Panc1 (cell line): ENCODE results near the gene CCNQ. TPM values are rescaled to one million over a fixed set of nuclear protein-coding genes. Genes with fewer than 3 reads are reported as not detected.

ENCODE experiments used
- ATAC-seq: fragments of 200-7000 bp; cut with Tn5 transposase; 2 replicates; pipeline ENCODE4 v1.9.1; 2020; ENCODE audit warnings: mild to moderate bottlenecking, moderate library complexity
- BruUV-seq: library from RNA; stranded (reverse); fragments of 400-500 nt; replicated peaks from 2 replicates; lab custom pipeline; 2021; lab: Mats Ljungman, UMichigan
- CTCF ChIA-PET: fragments of 300-600 bp; sonication (Branson Sonifier 250); formaldehyde crosslinking; loops from one replicate; lab custom pipeline; 2022; ENCODE audit warnings: antibody characterized with exemption; lab: Charles Lee
- POLR2A ChIA-PET: fragments of 300-600 bp; sonication (Branson Sonifier 250); formaldehyde crosslinking; loops from one replicate; lab custom pipeline; 2022; ENCODE audit warnings: antibody characterized with exemption; lab: Charles Lee
- DNase-seq: peaks from one replicate; pipeline ENCODE4 v3.0.0-alpha.2; 2010; ENCODE audit warnings: low read depth, low spot score
- H3K27ac ChIP-seq: 2 replicates; pipeline ENCODE4 v1.5.1; 2011; ENCODE audit warnings: mild to moderate bottlenecking, low read length, inconsistent platforms
- H3K27me3 ChIP-seq: fragments of 200-500 bp; sonication (Bioruptor generic); 2 replicates; pipeline ENCODE4 v1.6.0; 2014; ENCODE audit warnings: low read length, inconsistent platforms; ENCODE audit not compliant: control insufficient read depth, insufficient read depth
- H3K36me3 ChIP-seq: fragments of 200-500 bp; sonication (Bioruptor generic); 2 replicates; pipeline ENCODE4 v1.5.1; 2014; ENCODE audit warnings: inconsistent platforms, mild to moderate bottlenecking, low read length, moderate library complexity; ENCODE audit not compliant: control insufficient read depth, insufficient read depth
- H3K4me1 ChIP-seq: 2 replicates; pipeline ENCODE4 v1.5.1; 2011; ENCODE audit warnings: inconsistent platforms, mild to moderate bottlenecking, low read length, moderate library complexity; ENCODE audit not compliant: control insufficient read depth, insufficient read depth
- H3K4me3 ChIP-seq, 2 experiments: 2 replicates each; pipeline ENCODE4 v1.5.1; 2011 to 2012; ENCODE audit warnings: low read depth in 2 of 2, low read length in 2 of 2, mild to moderate bottlenecking in 2 of 2, inconsistent platforms in 1 of 2, moderate library complexity in 1 of 2
- H3K9me3 ChIP-seq: fragments of 200-500 bp; sonication (Bioruptor generic); 2 replicates; pipeline ENCODE4 v1.5.1; 2014; ENCODE audit warnings: low read depth, mild to moderate bottlenecking, inconsistent platforms, low read length, moderate library complexity; ENCODE audit not compliant: control insufficient read depth, insufficient read depth
- CTCF ChIP-seq: fragments of 450-650 bp; IDR thresholded peaks from 2 replicates; pipeline ENCODE4 v1.5.1; 2017; ENCODE audit warnings: mild to moderate bottlenecking
- POLR2AphosphoS5 ChIP-seq: IDR thresholded peaks from 2 replicates; pipeline ENCODE4 v1.6.1; 2012; ENCODE audit warnings: mild to moderate bottlenecking, low read depth, low read length, moderate library complexity
- SIN3A ChIP-seq: IDR thresholded peaks from 2 replicates; pipeline ENCODE4 v1.6.1; 2012; ENCODE audit warnings: low read depth, mild to moderate bottlenecking, low read length, moderate library complexity, borderline replicate concordance; ENCODE audit not compliant: insufficient read depth
- TCF7L2 ChIP-seq: IDR thresholded peaks from 2 replicates; pipeline ENCODE4 v1.6.1; 2011; ENCODE audit warnings: mild to moderate bottlenecking, low read depth, low read length, inconsistent platforms
- in situ Hi-C: cut with HindIII; loops from 2 replicates; pipeline ENCODE4 v1.10.0; 2016; ENCODE audit warnings: low sequenced_read_pairs, low pct_unique_long_range_greater_than_20kb
- intact Hi-C: fragments of 100-400 bp; cut with micrococcal nuclease; formaldehyde crosslinking; loops from one replicate; pipeline ENCODE4 v1.10.0; 2022; ENCODE audit not compliant: unreplicated experiment
- total RNA-seq: library from RNA; stranded (reverse); gene quantifications from one replicate; pipeline ENCODE4 v1.2.1, GENCODE V29; 2021; ENCODE audit not compliant: unreplicated experiment
- TF ChIP-seq, protein P1 (sequence below), 2 experiments: IDR thresholded peaks; 2 replicates each; pipeline ENCODE4 v1.6.1; 2011 to 2012; ENCODE audit warnings: low read depth in 2 of 2, control low read depth in 1 of 2, low read length in 1 of 2, mild to moderate bottlenecking in 1 of 2, moderate library complexity in 1 of 2; ENCODE audit not compliant: insufficient read depth in 1 of 2

CCNQ gene
- total RNA-seq, 1 experiment from 2014 or later: 42.1 TPM

DNA sequence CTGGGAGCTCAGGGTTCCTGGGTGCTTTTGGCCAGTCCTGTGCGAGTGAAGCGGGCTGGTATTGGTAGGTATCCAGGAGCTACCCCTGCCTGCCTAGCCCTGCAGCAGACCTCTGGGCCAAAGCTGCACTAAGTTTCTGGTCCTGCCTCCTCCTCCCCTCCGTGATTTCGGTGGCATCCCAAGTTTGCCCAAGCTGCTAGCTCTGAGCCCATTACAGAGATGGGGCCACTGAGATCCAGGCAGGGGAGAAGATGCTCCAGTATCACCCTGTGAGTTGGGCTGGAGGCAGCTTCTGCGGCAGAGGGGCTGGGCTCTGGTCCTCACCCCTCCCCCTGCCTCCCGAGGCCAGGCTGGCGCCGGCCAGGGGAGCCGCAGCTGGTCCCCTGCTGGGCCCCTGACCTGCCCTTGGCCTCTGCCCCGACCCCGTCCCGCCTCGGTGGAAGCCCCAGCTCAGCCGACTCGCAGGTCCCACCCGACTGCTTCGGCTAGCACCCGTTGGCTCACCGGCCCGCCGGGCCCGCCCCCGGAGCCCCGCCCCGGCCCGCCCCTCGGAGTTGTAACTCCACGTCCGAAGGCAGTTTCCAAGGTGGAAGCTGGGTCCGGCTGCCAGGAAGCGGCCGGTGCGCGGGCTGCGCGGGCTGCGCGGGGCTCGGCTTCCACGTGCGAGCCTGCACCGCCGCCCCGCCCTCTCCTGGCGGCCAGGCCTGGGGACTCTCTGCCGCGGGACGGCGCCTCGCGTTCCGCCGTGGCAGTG, 47.9 kb upstream of the CCNQ start, which contains the start of gene DUSP9:
TSS of gene DUSP9 (plus strand) at position 584 of the 754 bp plus-strand sequence. CDS start 751 bp downstream, outside the sequence.
- peaks cover 6% of the 10 kb centered on the region; the same call in 1 of the 2 replicates for H3K4me1 ChIP-seq
- intact Hi-C loops (loop anchor here (5.0 kb wide), 1 partner anchor 109 kb away; no protein-coding TSS in a partner anchor), in situ Hi-C loops (no loop called here)
- peak; percentile 66 for ATAC-seq
- no peak for TF ChIP-seq POLR2AphosphoS5
- TF ChIP-seq, protein P1, sequence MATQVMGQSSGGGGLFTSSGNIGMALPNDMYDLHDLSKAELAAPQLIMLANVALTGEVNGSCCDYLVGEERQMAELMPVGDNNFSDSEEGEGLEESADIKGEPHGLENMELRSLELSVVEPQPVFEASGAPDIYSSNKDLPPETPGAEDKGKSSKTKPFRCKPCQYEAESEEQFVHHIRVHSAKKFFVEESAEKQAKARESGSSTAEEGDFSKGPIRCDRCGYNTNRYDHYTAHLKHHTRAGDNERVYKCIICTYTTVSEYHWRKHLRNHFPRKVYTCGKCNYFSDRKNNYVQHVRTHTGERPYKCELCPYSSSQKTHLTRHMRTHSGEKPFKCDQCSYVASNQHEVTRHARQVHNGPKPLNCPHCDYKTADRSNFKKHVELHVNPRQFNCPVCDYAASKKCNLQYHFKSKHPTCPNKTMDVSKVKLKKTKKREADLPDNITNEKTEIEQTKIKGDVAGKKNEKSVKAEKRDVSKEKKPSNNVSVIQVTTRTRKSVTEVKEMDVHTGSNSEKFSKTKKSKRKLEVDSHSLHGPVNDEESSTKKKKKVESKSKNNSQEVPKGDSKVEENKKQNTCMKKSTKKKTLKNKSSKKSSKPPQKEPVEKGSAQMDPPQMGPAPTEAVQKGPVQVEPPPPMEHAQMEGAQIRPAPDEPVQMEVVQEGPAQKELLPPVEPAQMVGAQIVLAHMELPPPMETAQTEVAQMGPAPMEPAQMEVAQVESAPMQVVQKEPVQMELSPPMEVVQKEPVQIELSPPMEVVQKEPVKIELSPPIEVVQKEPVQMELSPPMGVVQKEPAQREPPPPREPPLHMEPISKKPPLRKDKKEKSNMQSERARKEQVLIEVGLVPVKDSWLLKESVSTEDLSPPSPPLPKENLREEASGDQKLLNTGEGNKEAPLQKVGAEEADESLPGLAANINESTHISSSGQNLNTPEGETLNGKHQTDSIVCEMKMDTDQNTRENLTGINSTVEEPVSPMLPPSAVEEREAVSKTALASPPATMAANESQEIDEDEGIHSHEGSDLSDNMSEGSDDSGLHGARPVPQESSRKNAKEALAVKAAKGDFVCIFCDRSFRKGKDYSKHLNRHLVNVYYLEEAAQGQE (IDR thresholded peaks at IDR 0.05; ENCODE audit: insufficient read depth in 1 of 2, low read depth in 2 of 2, low read length in 1 of 2): no peak
- TF ChIP-seq CTCF: no peak
- no peak for TF ChIP-seq SIN3A
- no peak for TF ChIP-seq TCF7L2
- H3K4me3 ChIP-seq: peak within 1 kb of the TSS; percentile 34 to 45
- ChIA-PET POLR2A (interaction anchor here (0.6 kb wide), 2 partner anchors 10 to 1699 kb away, joined by 5 read pairs; no protein-coding TSS in a partner anchor), CTCF (interaction anchor here (0.6 to 0.7 kb wide), 5 partner anchors 23 to 139 kb away, joined by 3 to 5 read pairs (median 4); no protein-coding TSS in a partner anchor)
- H3K27me3 ChIP-seq: peaks cover 4% of the 10 kb centered on the region
- H3K36me3 ChIP-seq: no peaks in the 10 kb centered on the region
- no peak for DNase-seq
- no TSS peak for BruUV-seq
- no peaks in the 10 kb centered on the region for H3K9me3 ChIP-seq
- no peak within 1 kb of the TSS for H3K27ac ChIP-seq

DNA sequence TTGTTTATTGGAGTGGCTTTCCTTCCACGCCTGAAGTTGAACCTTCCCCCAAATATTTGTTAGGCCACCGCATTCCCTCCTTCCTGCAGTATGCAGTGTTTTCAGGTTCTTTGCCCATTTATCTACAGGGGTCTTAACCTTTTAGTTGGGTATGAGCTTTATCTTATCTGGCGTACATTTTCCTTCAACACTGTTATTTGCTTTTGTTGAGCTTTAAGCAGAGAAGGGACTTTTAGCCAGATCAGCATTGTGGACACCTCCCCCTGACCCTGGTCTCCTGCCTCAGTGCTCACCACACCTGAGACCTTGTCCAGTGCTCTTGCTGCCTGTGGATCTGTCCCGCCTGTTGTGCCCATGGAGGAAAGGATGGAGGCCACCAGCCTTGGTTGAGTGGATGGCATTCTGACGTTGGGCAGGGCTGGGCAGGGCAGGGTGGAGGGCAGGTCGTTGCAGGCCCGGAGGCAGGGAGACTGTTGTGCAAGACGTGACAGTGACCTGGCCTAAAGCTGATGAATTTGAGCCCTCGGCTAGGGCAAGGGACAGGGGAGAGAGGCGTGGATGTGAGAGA, 47.1 kb upstream of the CCNQ start:
- TF ChIP-seq, protein P1 (IDR thresholded peaks at IDR 0.05; ENCODE audit: insufficient read depth in 1 of 2, low read depth in 2 of 2, low read length in 1 of 2): no peak
- no peak for TF ChIP-seq TCF7L2
- no peak for TF ChIP-seq POLR2AphosphoS5
- no peak for TF ChIP-seq CTCF
- TF ChIP-seq SIN3A: no peak
- ChIA-PET POLR2A (no interaction called here), CTCF (interaction anchor here (0.7 kb wide), 2 partner anchors 24 to 36 kb away, joined by 3 read pairs; no protein-coding TSS in a partner anchor)
- H3K36me3 ChIP-seq: no peaks in the 10 kb centered on the region
- H3K4me1 ChIP-seq: peaks cover 7% of the 10 kb centered on the region
- intact Hi-C loops: loop anchor here (5.0 kb wide), 1 partner anchor 109 kb away; no protein-coding TSS in a partner anchor
- H3K27ac ChIP-seq: no peak overlapping the region
- ATAC-seq: no peak
- no peak overlapping the region for H3K4me3 ChIP-seq
- BruUV-seq: no TSS peak
- in situ Hi-C loops: no loop called here
- DNase-seq: no peak
- H3K27me3 ChIP-seq: peaks cover 4% of the 10 kb centered on the region
- no peaks in the 10 kb centered on the region for H3K9me3 ChIP-seq
